ENCODE measurements around the gene GJA4. TPM values are rescaled to one million over a fixed set of nuclear protein-coding genes. Genes with fewer than 3 reads are reported as not detected.

GJA4 gene
- total RNA-seq, 1 experiment from 2014 or later: 1.4 TPM

DNA sequence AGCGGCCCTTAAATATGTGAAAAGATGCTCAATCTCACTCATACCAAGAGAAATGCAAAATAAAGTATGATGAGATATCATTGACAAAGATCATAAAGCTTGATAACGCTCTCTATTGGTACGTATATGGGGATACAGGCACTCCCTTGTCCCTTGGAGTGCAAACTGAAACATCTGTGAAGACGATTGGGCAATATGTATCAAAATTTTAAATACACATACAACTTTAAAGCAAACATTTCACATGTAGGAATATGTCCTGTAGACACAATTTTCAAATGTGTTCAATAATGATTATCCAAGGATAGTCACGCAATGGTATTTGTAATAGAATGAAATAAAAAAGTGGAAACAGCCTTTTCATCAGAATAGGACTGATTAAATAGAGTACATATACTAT is 13.8 kb upstream of the GJA4 start:
- Histone ChIP-seq H2AFZ (ENCODE audit: low read length) (no peak overlapping the region), H3K23me2 (ENCODE audit: insufficient read length, low read depth, low read length, poor library complexity, severe bottlenecking) (peaks cover 13% of the 10 kb centered on the region), H4K5ac (ENCODE audit: insufficient read length, low read depth, low read length) (no peak overlapping the region)

More for the DNA sequence above, 13.8 kb upstream of the GJA4 start:
- Mint-ChIP-seq H3K9me3 (no peaks in the 10 kb centered on the region), H3K4me1 (peaks cover 7 to 9% of the 10 kb centered on the region in 2 experiments), H3K27ac (no peak overlapping the region), H3K27me3 (ENCODE audit: low read depth) (peaks cover 42% of the 10 kb centered on the region), H3K4me3 (no peak overlapping the region), H3K36me3 (ENCODE audit: insufficient read depth in 1 of 3, low read depth in 3 of 3) (no peaks in the 10 kb centered on the region)
- Histone ChIP-seq H4K91ac (ENCODE audit: insufficient read length, low read depth, low read length) (no peak overlapping the region), H3K4me2 (ENCODE audit: insufficient read depth, insufficient read length, low read length) (no peak overlapping the region), H2BK15ac (ENCODE audit: low read depth, low read length) (no peak overlapping the region), H3K9me3 (ENCODE audit: control insufficient read depth, low read depth, low read length) (no peaks in the 10 kb centered on the region), H2AK5ac (ENCODE audit: insufficient read length, low read length) (no peak overlapping the region), H3K79me1 (ENCODE audit: insufficient read depth, low read depth, low read length, poor library complexity, severe bottlenecking) (no peaks in the 10 kb centered on the region), H3K9ac (ENCODE audit: extremely low read depth, insufficient read length, low read length) (no peak overlapping the region), H3T11ph (ENCODE audit: low read length) (no peak overlapping the region), H2BK20ac (ENCODE audit: low read depth, low read length, poor library complexity, severe bottlenecking) (no peak overlapping the region), H3K23ac (ENCODE audit: insufficient read length, low read depth, low read length) (no peak overlapping the region), H2BK12ac (ENCODE audit: insufficient read length, low read depth, low read length) (no peak overlapping the region), H2BK120ac (ENCODE audit: low read depth, low read length, poor library complexity, severe bottlenecking) (no peak overlapping the region), H3K27me3 (ENCODE audit: insufficient read depth, low read length) (peaks cover 4% of the 10 kb centered on the region; the same call in 1 of the 2 replicates), H3K14ac (ENCODE audit: insufficient read depth, low read length) (no peak overlapping the region), H4K20me1 (ENCODE audit: control insufficient read depth, insufficient read depth, insufficient read length) (no peaks in the 10 kb centered on the region), H4K8ac (replicated peaks; ENCODE audit: insufficient read length, low read depth, low read length) (no peak overlapping the region), H3K56ac (ENCODE audit: insufficient read length, low read depth, low read length) (no peak overlapping the region), H3K4me1 (ENCODE audit: insufficient read depth, low read length) (no peaks in the 10 kb centered on the region), H3K18ac (ENCODE audit: insufficient read length, low read depth, low read length) (no peak overlapping the region), H2BK5ac (ENCODE audit: insufficient read length, low read length) (no peak overlapping the region), H3K4ac (ENCODE audit: low read depth, low read length) (no peak overlapping the region), H3K79me2 (ENCODE audit: insufficient read depth, low read length) (no peaks in the 10 kb centered on the region), H3K27ac (ENCODE audit: insufficient read length, low read depth, low read length) (no peak overlapping the region)
- TF ChIP-seq, protein P1, sequence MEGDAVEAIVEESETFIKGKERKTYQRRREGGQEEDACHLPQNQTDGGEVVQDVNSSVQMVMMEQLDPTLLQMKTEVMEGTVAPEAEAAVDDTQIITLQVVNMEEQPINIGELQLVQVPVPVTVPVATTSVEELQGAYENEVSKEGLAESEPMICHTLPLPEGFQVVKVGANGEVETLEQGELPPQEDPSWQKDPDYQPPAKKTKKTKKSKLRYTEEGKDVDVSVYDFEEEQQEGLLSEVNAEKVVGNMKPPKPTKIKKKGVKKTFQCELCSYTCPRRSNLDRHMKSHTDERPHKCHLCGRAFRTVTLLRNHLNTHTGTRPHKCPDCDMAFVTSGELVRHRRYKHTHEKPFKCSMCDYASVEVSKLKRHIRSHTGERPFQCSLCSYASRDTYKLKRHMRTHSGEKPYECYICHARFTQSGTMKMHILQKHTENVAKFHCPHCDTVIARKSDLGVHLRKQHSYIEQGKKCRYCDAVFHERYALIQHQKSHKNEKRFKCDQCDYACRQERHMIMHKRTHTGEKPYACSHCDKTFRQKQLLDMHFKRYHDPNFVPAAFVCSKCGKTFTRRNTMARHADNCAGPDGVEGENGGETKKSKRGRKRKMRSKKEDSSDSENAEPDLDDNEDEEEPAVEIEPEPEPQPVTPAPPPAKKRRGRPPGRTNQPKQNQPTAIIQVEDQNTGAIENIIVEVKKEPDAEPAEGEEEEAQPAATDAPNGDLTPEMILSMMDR (conservative IDR thresholded peaks at IDR 0.05): no peak
- no CpG with 5 or more reads among the region's 5 CpGs for WGBS (ENCODE audit: extremely low coverage, insufficient read length, low lambda C conversion rate)
- DNase-seq: no peak
